NCI-H82 (cell line): ENCODE data around the gene ULBP2.
"Not testable (repeated sequence)": the region's sequence is repeated elsewhere in the genome, so short reads cannot be mapped to it uniquely, and the experiment has no call there.

Source experiments
- DNase-seq: peaks from one replicate; lab custom pipeline; 2025; lab: John Stamatoyannopoulos, UW

Gene ULBP2

GRCh38 chr6:149927025-149927424 lies 14.8 kb upstream of the ULBP2 start:
- DNase-seq, result not testable (repeated sequence)

GRCh38 chr6:149929422-149929821 lies 12.4 kb upstream of the ULBP2 start:
- DNase-seq, result peak; percentile 13

- DNase-seq, result no peak
Observed at GRCh38 chr6:149931501-149931900, 10.3 kb upstream of the ULBP2 start.

- no peak for DNase-seq
Observed at GRCh38 chr6:149933036-149933435, 8.8 kb upstream of the ULBP2 start.

GRCh38 chr6:149933461-149933860 lies 8.4 kb upstream of the ULBP2 start:
- no peak for DNase-seq

GRCh38 chr6:149934249-149935156 lies 7.3 kb upstream of the ULBP2 start:
- DNase-seq, result peak; percentile 75

- DNase-seq, result no peak
Observed at GRCh38 chr6:149935246-149935645, 6.6 kb upstream of the ULBP2 start.

GRCh38 chr6:149935668-149936067 lies 6.1 kb upstream of the ULBP2 start:
- DNase-seq, result no peak

- no peak for DNase-seq
Observed at GRCh38 chr6:149936743-149937142, 5.1 kb upstream of the ULBP2 start.

GRCh38 chr6:149938013-149938570 lies 3.7 kb upstream of the ULBP2 start:
- DNase-seq, result not testable (repeated sequence)

GRCh38 chr6:149938571-149939355 lies 3.1 kb upstream of the ULBP2 start:
- DNase-seq, result no peak

GRCh38 chr6:149939356-149939648 lies 2.5 kb upstream of the ULBP2 start:
- no peak for DNase-seq

GRCh38 chr6:149939909-149940671 lies 1.7 kb upstream of the ULBP2 start:
- no peak for DNase-seq

- DNase-seq, result no peak
Observed at GRCh38 chr6:149940672-149940982, 1.2 kb upstream of the ULBP2 start.

- DNase-seq, result no peak
Observed at GRCh38 chr6:149942461-149942829, 631 bp downstream of the ULBP2 start.

- not testable (repeated sequence) for DNase-seq
Observed at GRCh38 chr6:149943321-149943720, 1.5 kb downstream of the ULBP2 start.

GRCh38 chr6:149945276-149945675 lies 3.5 kb downstream of the ULBP2 start:
- not testable (repeated sequence) for DNase-seq

GRCh38 chr6:149946631-149947030 lies 4.8 kb downstream of the ULBP2 start:
- not testable (repeated sequence) for DNase-seq

- DNase-seq, result not testable (repeated sequence)
Observed at GRCh38 chr6:149947533-149947932, 5.7 kb downstream of the ULBP2 start.

GRCh38 chr6:149948011-149948410 lies 6.2 kb downstream of the ULBP2 start:
- no peak for DNase-seq

GRCh38 chr6:149948616-149949015 lies 6.8 kb downstream of the ULBP2 start:
- no peak for DNase-seq

- no peak for DNase-seq
Observed at GRCh38 chr6:149950423-149950822, 8.6 kb downstream of the ULBP2 start.
